A673 (cell line): ENCODE data around the gene BTBD3. TPM values are rescaled to one million over a fixed set of nuclear protein-coding genes. Genes with fewer than 3 reads are reported as not detected.

Experiments
- BruUV-seq: library from RNA; stranded (reverse); fragments of 400-500 nt; replicated peaks from 2 replicates; lab custom pipeline; 2021; lab: Mats Ljungman, UMichigan
- CTCF ChIA-PET: fragments of 300-600 bp; sonication (Branson Sonifier 250); formaldehyde crosslinking; loops from one replicate; lab custom pipeline; 2022; ENCODE audit warnings: antibody characterized with exemption; lab: Charles Lee
- POLR2A ChIA-PET: fragments of 300-600 bp; sonication (Branson Sonifier 250); formaldehyde crosslinking; loops from one replicate; lab custom pipeline; 2022; ENCODE audit warnings: antibody characterized with exemption; ENCODE audit not compliant: low non-redundant PET; lab: Charles Lee
- DNase-seq: peaks from one replicate; pipeline ENCODE4 v3.0.0-alpha.2; 2015; ENCODE audit warnings: low spot score
- H3K27ac ChIP-seq: fragments of 200-600 bp; sonication (generic); 2 replicates; pipeline ENCODE4 v1.5.1; 2016; ENCODE audit warnings: mixed run types, low read depth, mild to moderate bottlenecking, mixed read lengths, antibody characterized with exemption, low read length; ENCODE audit not compliant: poor library complexity, severe bottlenecking
- H3K27me3 ChIP-seq: fragments of 200-600 bp; sonication (generic); replicated peaks from 2 replicates; pipeline ENCODE4 v1.6.1; 2017; ENCODE audit warnings: mixed run types, low read depth, mild to moderate bottlenecking, mixed read lengths, antibody characterized with exemption, low read length; ENCODE audit not compliant: insufficient read depth, poor library complexity
- H3K36me3 ChIP-seq: fragments of 200-600 bp; sonication (generic); 2 replicates; pipeline ENCODE4 v1.6.1; 2016; ENCODE audit warnings: mixed run types, mild to moderate bottlenecking, mixed read lengths, antibody characterized with exemption, low read length; ENCODE audit not compliant: insufficient read depth, poor library complexity, severe bottlenecking
- H3K4me1 ChIP-seq: fragments of 200-600 bp; sonication (generic); 2 replicates; pipeline ENCODE4 v1.6.1; 2017; ENCODE audit warnings: mixed run types, mild to moderate bottlenecking, mixed read lengths, antibody characterized with exemption, low read length; ENCODE audit not compliant: insufficient read depth, poor library complexity, severe bottlenecking
- H3K4me3 ChIP-seq: fragments of 200-600 bp; sonication (generic); 2 replicates; pipeline ENCODE4 v1.5.1; 2016; ENCODE audit warnings: low read depth, mixed run types, mild to moderate bottlenecking, mixed read lengths, low read length; ENCODE audit not compliant: poor library complexity, severe bottlenecking
- H3K9me3 ChIP-seq: fragments of 200-600 bp; sonication (generic); 2 replicates; pipeline ENCODE4 v1.6.1; 2016; ENCODE audit warnings: mixed run types, low read depth, mild to moderate bottlenecking, mixed read lengths, antibody characterized with exemption, low read length; ENCODE audit not compliant: poor library complexity, severe bottlenecking
- EZH2 ChIP-seq: fragments of 200-600 bp; sonication (generic); IDR thresholded peaks from 2 replicates; pipeline ENCODE4 v1.6.1; 2017; ENCODE audit warnings: borderline replicate concordance, low read depth, mild to moderate bottlenecking, mixed read lengths, antibody characterized with exemption, low read length; ENCODE audit not compliant: poor library complexity, severe bottlenecking
- intact Hi-C: fragments of 100-400 bp; cut with micrococcal nuclease; formaldehyde crosslinking; loops from one replicate; pipeline ENCODE4 v1.10.0; 2022; ENCODE audit not compliant: unreplicated experiment
- total RNA-seq: library from RNA; stranded (reverse); gene quantifications from 2 replicates; pipeline ENCODE4 v1.2.3, GENCODE V29; 2021
- TF ChIP-seq, protein P1 (sequence below): fragments of 300-800, 200-600 bp; sonication (generic); conservative IDR thresholded peaks from 2 replicates; pipeline ENCODE4 v1.5.1; 2017; ENCODE audit warnings: low read depth, mild to moderate bottlenecking, antibody characterized with exemption, low read length, moderate library complexity, mixed read lengths

The BTBD3 gene
- total RNA-seq, 1 experiment from 2014 or later = 43.5 TPM

GRCh38 chr20:11965602-11966001 lies 47.9 kb downstream of the BTBD3 start:
- POLR2A ChIA-PET = no interaction called here
- DNase-seq = no peak
- intact Hi-C loops = no loop called here
- no peaks in the 10 kb centered on the region for H3K9me3 ChIP-seq
- no peak for TF ChIP-seq EZH2
- TF ChIP-seq, protein P1, sequence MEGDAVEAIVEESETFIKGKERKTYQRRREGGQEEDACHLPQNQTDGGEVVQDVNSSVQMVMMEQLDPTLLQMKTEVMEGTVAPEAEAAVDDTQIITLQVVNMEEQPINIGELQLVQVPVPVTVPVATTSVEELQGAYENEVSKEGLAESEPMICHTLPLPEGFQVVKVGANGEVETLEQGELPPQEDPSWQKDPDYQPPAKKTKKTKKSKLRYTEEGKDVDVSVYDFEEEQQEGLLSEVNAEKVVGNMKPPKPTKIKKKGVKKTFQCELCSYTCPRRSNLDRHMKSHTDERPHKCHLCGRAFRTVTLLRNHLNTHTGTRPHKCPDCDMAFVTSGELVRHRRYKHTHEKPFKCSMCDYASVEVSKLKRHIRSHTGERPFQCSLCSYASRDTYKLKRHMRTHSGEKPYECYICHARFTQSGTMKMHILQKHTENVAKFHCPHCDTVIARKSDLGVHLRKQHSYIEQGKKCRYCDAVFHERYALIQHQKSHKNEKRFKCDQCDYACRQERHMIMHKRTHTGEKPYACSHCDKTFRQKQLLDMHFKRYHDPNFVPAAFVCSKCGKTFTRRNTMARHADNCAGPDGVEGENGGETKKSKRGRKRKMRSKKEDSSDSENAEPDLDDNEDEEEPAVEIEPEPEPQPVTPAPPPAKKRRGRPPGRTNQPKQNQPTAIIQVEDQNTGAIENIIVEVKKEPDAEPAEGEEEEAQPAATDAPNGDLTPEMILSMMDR = no peak
- H3K4me3 ChIP-seq = no peak overlapping the region
- no TSS peak for BruUV-seq
- no peak overlapping the region for H3K27ac ChIP-seq
- no peaks in the 10 kb centered on the region for H3K4me1 ChIP-seq
- no peaks in the 10 kb centered on the region for H3K36me3 ChIP-seq
- CTCF ChIA-PET = no interaction called here
- H3K27me3 ChIP-seq = no peaks in the 10 kb centered on the region

- H3K4me1 ChIP-seq = no peaks in the 10 kb centered on the region
- POLR2A ChIA-PET = no interaction called here
- no peaks in the 10 kb centered on the region for H3K36me3 ChIP-seq
- no TSS peak for BruUV-seq
- TF ChIP-seq, protein P1 = no peak
- no peak for TF ChIP-seq EZH2
- intact Hi-C loops = no loop called here
- no peak overlapping the region for H3K4me3 ChIP-seq
- H3K27ac ChIP-seq = no peak overlapping the region
- DNase-seq = no peak
- CTCF ChIA-PET = no interaction called here
- H3K27me3 ChIP-seq = no peaks in the 10 kb centered on the region
- H3K9me3 ChIP-seq = no peaks in the 10 kb centered on the region
Observed at GRCh38 chr20:11966186-11966585, 48.5 kb downstream of the BTBD3 start.

- no TSS peak for BruUV-seq
- DNase-seq = no peak
- ChIA-PET CTCF (no interaction called here), POLR2A (no interaction called here)
- Histone ChIP-seq H3K36me3 (no peaks in the 10 kb centered on the region), H3K4me1 (no peaks in the 10 kb centered on the region), H3K9me3 (no peaks in the 10 kb centered on the region), H3K4me3 (no peak overlapping the region), H3K27me3 (no peaks in the 10 kb centered on the region), H3K27ac (no peak overlapping the region)
- no peak for TF ChIP-seq EZH2
- TF ChIP-seq, protein P1 = no peak
- intact Hi-C loops = no loop called here
Observed at GRCh38 chr20:11970243-11970836, 52.6 kb downstream of the BTBD3 start.
